ENCODE results near the gene SLC35F1. TPM values are rescaled to one million over a fixed set of nuclear protein-coding genes. Genes with fewer than 3 reads are reported as not detected.
"Not testable (repeated sequence)": the region's sequence is repeated elsewhere in the genome, so short reads cannot be mapped to it uniquely, and the experiment has no call there.

The SLC35F1 gene
- total and polyA plus RNA-seq, 9 of the 15 experiments (the other 6 are each of a cell fraction or from before 2014, with no cell fraction given), result 0.03 to 0.06 TPM; not detected in 7

DNA sequence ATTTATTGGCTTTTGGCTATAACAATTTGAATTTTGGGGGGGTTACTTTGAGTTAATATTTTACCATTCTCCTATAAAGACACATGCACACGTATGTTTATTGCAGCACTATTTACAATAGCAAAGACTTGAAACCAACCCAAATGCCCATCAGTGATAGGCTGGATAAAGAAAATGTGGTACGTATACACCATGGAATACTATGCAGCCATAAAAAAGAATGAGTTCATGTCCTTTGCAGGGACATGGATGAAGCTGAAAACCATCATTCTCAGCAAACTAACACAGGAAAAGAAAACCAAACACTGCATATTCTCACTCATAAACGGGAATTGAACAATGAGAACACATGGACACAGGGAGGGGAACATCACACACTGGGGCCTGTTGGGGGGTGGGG, 130.4 kb downstream of the SLC35F1 start:
- BruUV-seq (replicated peaks); H3K4me1 ChIP-seq (replicated peaks in 1 of 2; ENCODE audit: control insufficient read depth in 2 of 2, insufficient read depth in 2 of 2, low read length in 2 of 2); H3K9me3 ChIP-seq (replicated peaks; ENCODE audit: control insufficient read depth, insufficient read depth, low read depth, low read length); ATAC-seq; H4K20me1 ChIP-seq (replicated peaks; ENCODE audit: control insufficient read depth, insufficient read depth, low read length); H3K4me2 ChIP-seq (ENCODE audit: insufficient read depth, low read length); in situ Hi-C loops (cut with MboI); H3K27me3 ChIP-seq (ENCODE audit: control insufficient read depth in 2 of 2, insufficient read depth in 2 of 2, low read length in 2 of 2); CTCF ChIA-PET (ENCODE audit: low intra/inter-chr PET ratio); H3K36me3 ChIP-seq (ENCODE audit: control insufficient read depth, insufficient read depth, low read length); H3K9ac ChIP-seq (ENCODE audit: insufficient read depth in 1 of 2, low read depth in 2 of 2, low read length in 2 of 2); H3K4me3 ChIP-seq; H3K79me2 ChIP-seq (ENCODE audit: control insufficient read depth, insufficient read depth, low read length); POLR2A ChIA-PET; H2AFZ ChIP-seq (ENCODE audit: low read depth, low read length); FAIRE-seq; DNase-seq (ENCODE audit: extremely low read depth in 1 of 4, low spot score in 3 of 4); H3K9me1 ChIP-seq (ENCODE audit: control insufficient read depth, insufficient read depth, low read length); H3K27ac ChIP-seq (ENCODE audit: extremely low read depth, low read depth, low read length); intact Hi-C loops (cut with micrococcal nuclease): not testable (repeated sequence)
- WGBS (ENCODE audit: insufficient coverage, low coverage, missing lambda C conversion rate), result 0% methylated on average over 3 of the region's 3 CpGs
- TF ChIP-seq ZNF507 (tag; conservative IDR thresholded peaks at IDR 0.05), result 0 out of 2 replicates have a peak, but pooled peaks have one; percentile 37

GRCh38 chr6:118042855-118043254, 135.8 kb downstream of the SLC35F1 start:
- H2AFZ ChIP-seq (ENCODE audit: low read depth, low read length), result no peak overlapping the region
- in situ Hi-C loops (cut with MboI), result no loop called here
- POLR2A ChIA-PET, result no interaction called here
- H3K9me1 ChIP-seq (ENCODE audit: control insufficient read depth, insufficient read depth, low read length), result no peaks in the 10 kb centered on the region
- no peaks in the 10 kb centered on the region for H3K9me3 ChIP-seq (replicated peaks; ENCODE audit: control insufficient read depth, insufficient read depth, low read depth, low read length)
- TF ChIP-seq FOXP1 (CRISPR knock-in tag; IDR thresholded peaks at IDR 0.05) (no peak), HNRNPL (IDR thresholded peaks at IDR 0.05; ENCODE audit: low read depth, low read length) (no peak), BRCA1 (IDR thresholded peaks at IDR 0.05) (no peak), BRCA1 (CRISPR knock-in tag; IDR thresholded peaks at IDR 0.05) (no peak), ZNF589 (CRISPR knock-in tag; IDR thresholded peaks at IDR 0.05; ENCODE audit: low read depth) (no peak), CTCFL (IDR thresholded peaks at IDR 0.05; ENCODE audit: borderline replicate concordance, insufficient read depth, low read depth, low read length, poor library complexity, severe bottlenecking) (no peak), ATF6 (CRISPR knock-in tag; IDR thresholded peaks at IDR 0.05) (no peak), SP1 (CRISPR knock-in tag; IDR thresholded peaks at IDR 0.05) (no peak), ZBTB7A (IDR thresholded peaks at IDR 0.05; ENCODE audit: borderline replicate concordance, control insufficient read depth, low read depth, low read length) (no peak)
- no peak overlapping the region for H3K9ac ChIP-seq (ENCODE audit: insufficient read depth in 1 of 2, low read depth in 2 of 2, low read length in 2 of 2)
- no peak overlapping the region for H3K4me2 ChIP-seq (ENCODE audit: insufficient read depth, low read length)
- H3K36me3 ChIP-seq (ENCODE audit: control insufficient read depth, insufficient read depth, low read length), result no peaks in the 10 kb centered on the region
- DNase-seq (ENCODE audit: extremely low read depth in 1 of 4, low spot score in 3 of 4) (no peak), FAIRE-seq (no peak), ATAC-seq (no peak)
- H3K27me3 ChIP-seq (ENCODE audit: control insufficient read depth in 2 of 2, insufficient read depth in 2 of 2, low read length in 2 of 2), result no peaks in the 10 kb centered on the region
- intact Hi-C loops (cut with micrococcal nuclease), result no loop called here
- H4K20me1 ChIP-seq (replicated peaks; ENCODE audit: control insufficient read depth, insufficient read depth, low read length), result no peaks in the 10 kb centered on the region
- WGBS (ENCODE audit: insufficient coverage, low coverage, missing lambda C conversion rate), result 0% methylated on average over 4 of the region's 4 CpGs
- H3K27ac ChIP-seq (ENCODE audit: extremely low read depth, low read depth, low read length), result no peak overlapping the region
- H3K4me3 ChIP-seq, result no peak overlapping the region
- no peaks in the 10 kb centered on the region for H3K79me2 ChIP-seq (ENCODE audit: control insufficient read depth, insufficient read depth, low read length)
- no TSS peak for BruUV-seq (replicated peaks)
- no peaks in the 10 kb centered on the region for H3K4me1 ChIP-seq (replicated peaks in 1 of 2; ENCODE audit: control insufficient read depth in 2 of 2, insufficient read depth in 2 of 2, low read length in 2 of 2)
- CTCF ChIA-PET (ENCODE audit: low intra/inter-chr PET ratio), result no interaction called here
